WTC11 (cell line): ENCODE results near the gene ZCCHC14.
"Not testable (repeated sequence)": the region's sequence is repeated elsewhere in the genome, so short reads cannot be mapped to it uniquely, and the experiment has no call there.

ENCODE experiments used
- ETV6 ChIP-seq: sonication (generic); formaldehyde crosslinking; IDR thresholded peaks from 2 replicates; pipeline ENCODE4 v1.8.1; 2022; ENCODE audit warnings: mild to moderate bottlenecking, missing genetic modification reagents
- FOXJ3 ChIP-seq: sonication (generic); formaldehyde crosslinking; IDR thresholded peaks from 2 replicates; pipeline ENCODE4 v1.9.0; 2021; ENCODE audit warnings: missing genetic modification reagents, mild to moderate bottlenecking, borderline replicate concordance
- JUN ChIP-seq: sonication (generic); formaldehyde crosslinking; IDR thresholded peaks from 2 replicates; pipeline ENCODE4 v1.8.0; 2023; ENCODE audit warnings: mild to moderate bottlenecking, missing genetic modification reagents
- MXD4 ChIP-seq: fragments of 250-450 bp; sonication (Bioruptor Pico); IDR thresholded peaks from 2 replicates; pipeline ENCODE4 v1.8.0; 2021; ENCODE audit warnings: mild to moderate bottlenecking, moderate library complexity, borderline replicate concordance
- TF ChIP-seq, protein P1 (sequence below): fragments of 200-600 bp; IDR thresholded peaks from 2 replicates; pipeline ENCODE4 v1.8.0; 2022; ENCODE audit warnings: antibody characterized with exemption
- TF ChIP-seq, protein P2 (sequence below): sonication (generic); formaldehyde crosslinking; IDR thresholded peaks from 2 replicates; pipeline ENCODE4 v1.8.0; 2023; ENCODE audit warnings: missing genetic modification reagents
- TF ChIP-seq, protein P3 (sequence below): sonication (generic); formaldehyde crosslinking; IDR thresholded peaks from 2 replicates; pipeline ENCODE4 v1.8.1; 2023; ENCODE audit warnings: mild to moderate bottlenecking, missing genetic modification reagents, borderline replicate concordance
- TF ChIP-seq, protein P4 (sequence below): sonication (generic); formaldehyde crosslinking; IDR thresholded peaks from 2 replicates; pipeline ENCODE4 v1.8.0; 2022; ENCODE audit warnings: mild to moderate bottlenecking, missing genetic modification reagents
- TF ChIP-seq, protein P5 (sequence below): fragments of 250-450 bp; sonication (Bioruptor Pico); IDR thresholded peaks from 2 replicates; pipeline ENCODE4 v1.9.0; 2021; ENCODE audit warnings: mild to moderate bottlenecking
- TF ChIP-seq, protein P6 (sequence below): sonication (generic); formaldehyde crosslinking; IDR thresholded peaks from 2 replicates; pipeline ENCODE4 v1.8.0; 2023; ENCODE audit warnings: mild to moderate bottlenecking, missing genetic modification reagents
- TF ChIP-seq, protein P7 (sequence below): sonication (generic); formaldehyde crosslinking; IDR thresholded peaks from 2 replicates; pipeline ENCODE4 v1.8.0; 2023; ENCODE audit warnings: missing genetic modification reagents, mild to moderate bottlenecking, borderline replicate concordance
- TF ChIP-seq, protein P8 (sequence below): sonication (generic); formaldehyde crosslinking; conservative IDR thresholded peaks from 2 replicates; pipeline ENCODE4 v1.8.1; 2022; ENCODE audit warnings: mild to moderate bottlenecking, missing genetic modification reagents
- TF ChIP-seq, protein P9 (sequence below): fragments of 250-450 bp; sonication (Bioruptor Pico); IDR thresholded peaks from 2 replicates; pipeline ENCODE4 v1.9.0; 2021; ENCODE audit warnings: mild to moderate bottlenecking

DNA sequence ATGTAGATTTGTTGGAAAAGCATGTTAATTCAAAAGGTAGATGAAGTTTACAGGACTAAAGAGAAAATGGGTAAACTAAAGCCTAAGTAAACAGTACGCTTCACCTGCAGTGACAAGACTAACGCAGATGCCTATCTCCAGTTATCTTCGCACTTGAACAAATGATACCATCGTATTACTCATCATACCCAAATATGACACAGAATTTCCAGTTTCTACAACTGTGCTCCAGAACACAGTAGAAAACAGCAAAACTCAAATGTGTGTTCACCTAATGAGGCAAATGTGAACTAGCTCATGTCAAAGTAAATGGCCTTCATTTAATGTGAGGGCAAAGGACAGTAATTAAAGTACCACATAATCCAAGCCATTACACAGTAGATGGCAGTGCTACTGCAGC is 7.0 kb downstream of the ZCCHC14 start:
- TF ChIP-seq, protein P1, sequence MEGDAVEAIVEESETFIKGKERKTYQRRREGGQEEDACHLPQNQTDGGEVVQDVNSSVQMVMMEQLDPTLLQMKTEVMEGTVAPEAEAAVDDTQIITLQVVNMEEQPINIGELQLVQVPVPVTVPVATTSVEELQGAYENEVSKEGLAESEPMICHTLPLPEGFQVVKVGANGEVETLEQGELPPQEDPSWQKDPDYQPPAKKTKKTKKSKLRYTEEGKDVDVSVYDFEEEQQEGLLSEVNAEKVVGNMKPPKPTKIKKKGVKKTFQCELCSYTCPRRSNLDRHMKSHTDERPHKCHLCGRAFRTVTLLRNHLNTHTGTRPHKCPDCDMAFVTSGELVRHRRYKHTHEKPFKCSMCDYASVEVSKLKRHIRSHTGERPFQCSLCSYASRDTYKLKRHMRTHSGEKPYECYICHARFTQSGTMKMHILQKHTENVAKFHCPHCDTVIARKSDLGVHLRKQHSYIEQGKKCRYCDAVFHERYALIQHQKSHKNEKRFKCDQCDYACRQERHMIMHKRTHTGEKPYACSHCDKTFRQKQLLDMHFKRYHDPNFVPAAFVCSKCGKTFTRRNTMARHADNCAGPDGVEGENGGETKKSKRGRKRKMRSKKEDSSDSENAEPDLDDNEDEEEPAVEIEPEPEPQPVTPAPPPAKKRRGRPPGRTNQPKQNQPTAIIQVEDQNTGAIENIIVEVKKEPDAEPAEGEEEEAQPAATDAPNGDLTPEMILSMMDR = not testable (repeated sequence)
- not testable (repeated sequence) for TF ChIP-seq FOXJ3, ETV6, MXD4, JUN (CRISPR knock-in tag)
- TF ChIP-seq, protein P2, sequence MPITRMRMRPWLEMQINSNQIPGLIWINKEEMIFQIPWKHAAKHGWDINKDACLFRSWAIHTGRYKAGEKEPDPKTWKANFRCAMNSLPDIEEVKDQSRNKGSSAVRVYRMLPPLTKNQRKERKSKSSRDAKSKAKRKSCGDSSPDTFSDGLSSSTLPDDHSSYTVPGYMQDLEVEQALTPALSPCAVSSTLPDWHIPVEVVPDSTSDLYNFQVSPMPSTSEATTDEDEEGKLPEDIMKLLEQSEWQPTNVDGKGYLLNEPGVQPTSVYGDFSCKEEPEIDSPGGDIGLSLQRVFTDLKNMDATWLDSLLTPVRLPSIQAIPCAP (CRISPR knock-in tag) = not testable (repeated sequence)
- TF ChIP-seq, protein P3, sequence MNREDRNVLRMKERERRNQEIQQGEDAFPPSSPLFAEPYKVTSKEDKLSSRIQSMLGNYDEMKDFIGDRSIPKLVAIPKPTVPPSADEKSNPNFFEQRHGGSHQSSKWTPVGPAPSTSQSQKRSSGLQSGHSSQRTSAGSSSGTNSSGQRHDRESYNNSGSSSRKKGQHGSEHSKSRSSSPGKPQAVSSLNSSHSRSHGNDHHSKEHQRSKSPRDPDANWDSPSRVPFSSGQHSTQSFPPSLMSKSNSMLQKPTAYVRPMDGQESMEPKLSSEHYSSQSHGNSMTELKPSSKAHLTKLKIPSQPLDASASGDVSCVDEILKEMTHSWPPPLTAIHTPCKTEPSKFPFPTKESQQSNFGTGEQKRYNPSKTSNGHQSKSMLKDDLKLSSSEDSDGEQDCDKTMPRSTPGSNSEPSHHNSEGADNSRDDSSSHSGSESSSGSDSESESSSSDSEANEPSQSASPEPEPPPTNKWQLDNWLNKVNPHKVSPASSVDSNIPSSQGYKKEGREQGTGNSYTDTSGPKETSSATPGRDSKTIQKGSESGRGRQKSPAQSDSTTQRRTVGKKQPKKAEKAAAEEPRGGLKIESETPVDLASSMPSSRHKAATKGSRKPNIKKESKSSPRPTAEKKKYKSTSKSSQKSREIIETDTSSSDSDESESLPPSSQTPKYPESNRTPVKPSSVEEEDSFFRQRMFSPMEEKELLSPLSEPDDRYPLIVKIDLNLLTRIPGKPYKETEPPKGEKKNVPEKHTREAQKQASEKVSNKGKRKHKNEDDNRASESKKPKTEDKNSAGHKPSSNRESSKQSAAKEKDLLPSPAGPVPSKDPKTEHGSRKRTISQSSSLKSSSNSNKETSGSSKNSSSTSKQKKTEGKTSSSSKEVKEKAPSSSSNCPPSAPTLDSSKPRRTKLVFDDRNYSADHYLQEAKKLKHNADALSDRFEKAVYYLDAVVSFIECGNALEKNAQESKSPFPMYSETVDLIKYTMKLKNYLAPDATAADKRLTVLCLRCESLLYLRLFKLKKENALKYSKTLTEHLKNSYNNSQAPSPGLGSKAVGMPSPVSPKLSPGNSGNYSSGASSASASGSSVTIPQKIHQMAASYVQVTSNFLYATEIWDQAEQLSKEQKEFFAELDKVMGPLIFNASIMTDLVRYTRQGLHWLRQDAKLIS (CRISPR knock-in tag) = not testable (repeated sequence)
- TF ChIP-seq, protein P4, sequence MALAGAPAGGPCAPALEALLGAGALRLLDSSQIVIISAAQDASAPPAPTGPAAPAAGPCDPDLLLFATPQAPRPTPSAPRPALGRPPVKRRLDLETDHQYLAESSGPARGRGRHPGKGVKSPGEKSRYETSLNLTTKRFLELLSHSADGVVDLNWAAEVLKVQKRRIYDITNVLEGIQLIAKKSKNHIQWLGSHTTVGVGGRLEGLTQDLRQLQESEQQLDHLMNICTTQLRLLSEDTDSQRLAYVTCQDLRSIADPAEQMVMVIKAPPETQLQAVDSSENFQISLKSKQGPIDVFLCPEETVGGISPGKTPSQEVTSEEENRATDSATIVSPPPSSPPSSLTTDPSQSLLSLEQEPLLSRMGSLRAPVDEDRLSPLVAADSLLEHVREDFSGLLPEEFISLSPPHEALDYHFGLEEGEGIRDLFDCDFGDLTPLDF (CRISPR knock-in tag) = not testable (repeated sequence)
- TF ChIP-seq, protein P5, sequence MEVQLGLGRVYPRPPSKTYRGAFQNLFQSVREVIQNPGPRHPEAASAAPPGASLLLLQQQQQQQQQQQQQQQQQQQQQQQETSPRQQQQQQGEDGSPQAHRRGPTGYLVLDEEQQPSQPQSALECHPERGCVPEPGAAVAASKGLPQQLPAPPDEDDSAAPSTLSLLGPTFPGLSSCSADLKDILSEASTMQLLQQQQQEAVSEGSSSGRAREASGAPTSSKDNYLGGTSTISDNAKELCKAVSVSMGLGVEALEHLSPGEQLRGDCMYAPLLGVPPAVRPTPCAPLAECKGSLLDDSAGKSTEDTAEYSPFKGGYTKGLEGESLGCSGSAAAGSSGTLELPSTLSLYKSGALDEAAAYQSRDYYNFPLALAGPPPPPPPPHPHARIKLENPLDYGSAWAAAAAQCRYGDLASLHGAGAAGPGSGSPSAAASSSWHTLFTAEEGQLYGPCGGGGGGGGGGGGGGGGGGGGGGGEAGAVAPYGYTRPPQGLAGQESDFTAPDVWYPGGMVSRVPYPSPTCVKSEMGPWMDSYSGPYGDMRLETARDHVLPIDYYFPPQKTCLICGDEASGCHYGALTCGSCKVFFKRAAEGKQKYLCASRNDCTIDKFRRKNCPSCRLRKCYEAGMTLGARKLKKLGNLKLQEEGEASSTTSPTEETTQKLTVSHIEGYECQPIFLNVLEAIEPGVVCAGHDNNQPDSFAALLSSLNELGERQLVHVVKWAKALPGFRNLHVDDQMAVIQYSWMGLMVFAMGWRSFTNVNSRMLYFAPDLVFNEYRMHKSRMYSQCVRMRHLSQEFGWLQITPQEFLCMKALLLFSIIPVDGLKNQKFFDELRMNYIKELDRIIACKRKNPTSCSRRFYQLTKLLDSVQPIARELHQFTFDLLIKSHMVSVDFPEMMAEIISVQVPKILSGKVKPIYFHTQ (CRISPR knock-in tag) = not testable (repeated sequence)
- TF ChIP-seq, protein P6, sequence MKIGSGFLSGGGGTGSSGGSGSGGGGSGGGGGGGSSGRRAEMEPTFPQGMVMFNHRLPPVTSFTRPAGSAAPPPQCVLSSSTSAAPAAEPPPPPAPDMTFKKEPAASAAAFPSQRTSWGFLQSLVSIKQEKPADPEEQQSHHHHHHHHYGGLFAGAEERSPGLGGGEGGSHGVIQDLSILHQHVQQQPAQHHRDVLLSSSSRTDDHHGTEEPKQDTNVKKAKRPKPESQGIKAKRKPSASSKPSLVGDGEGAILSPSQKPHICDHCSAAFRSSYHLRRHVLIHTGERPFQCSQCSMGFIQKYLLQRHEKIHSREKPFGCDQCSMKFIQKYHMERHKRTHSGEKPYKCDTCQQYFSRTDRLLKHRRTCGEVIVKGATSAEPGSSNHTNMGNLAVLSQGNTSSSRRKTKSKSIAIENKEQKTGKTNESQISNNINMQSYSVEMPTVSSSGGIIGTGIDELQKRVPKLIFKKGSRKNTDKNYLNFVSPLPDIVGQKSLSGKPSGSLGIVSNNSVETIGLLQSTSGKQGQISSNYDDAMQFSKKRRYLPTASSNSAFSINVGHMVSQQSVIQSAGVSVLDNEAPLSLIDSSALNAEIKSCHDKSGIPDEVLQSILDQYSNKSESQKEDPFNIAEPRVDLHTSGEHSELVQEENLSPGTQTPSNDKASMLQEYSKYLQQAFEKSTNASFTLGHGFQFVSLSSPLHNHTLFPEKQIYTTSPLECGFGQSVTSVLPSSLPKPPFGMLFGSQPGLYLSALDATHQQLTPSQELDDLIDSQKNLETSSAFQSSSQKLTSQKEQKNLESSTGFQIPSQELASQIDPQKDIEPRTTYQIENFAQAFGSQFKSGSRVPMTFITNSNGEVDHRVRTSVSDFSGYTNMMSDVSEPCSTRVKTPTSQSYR = not testable (repeated sequence)
- TF ChIP-seq, protein P7, sequence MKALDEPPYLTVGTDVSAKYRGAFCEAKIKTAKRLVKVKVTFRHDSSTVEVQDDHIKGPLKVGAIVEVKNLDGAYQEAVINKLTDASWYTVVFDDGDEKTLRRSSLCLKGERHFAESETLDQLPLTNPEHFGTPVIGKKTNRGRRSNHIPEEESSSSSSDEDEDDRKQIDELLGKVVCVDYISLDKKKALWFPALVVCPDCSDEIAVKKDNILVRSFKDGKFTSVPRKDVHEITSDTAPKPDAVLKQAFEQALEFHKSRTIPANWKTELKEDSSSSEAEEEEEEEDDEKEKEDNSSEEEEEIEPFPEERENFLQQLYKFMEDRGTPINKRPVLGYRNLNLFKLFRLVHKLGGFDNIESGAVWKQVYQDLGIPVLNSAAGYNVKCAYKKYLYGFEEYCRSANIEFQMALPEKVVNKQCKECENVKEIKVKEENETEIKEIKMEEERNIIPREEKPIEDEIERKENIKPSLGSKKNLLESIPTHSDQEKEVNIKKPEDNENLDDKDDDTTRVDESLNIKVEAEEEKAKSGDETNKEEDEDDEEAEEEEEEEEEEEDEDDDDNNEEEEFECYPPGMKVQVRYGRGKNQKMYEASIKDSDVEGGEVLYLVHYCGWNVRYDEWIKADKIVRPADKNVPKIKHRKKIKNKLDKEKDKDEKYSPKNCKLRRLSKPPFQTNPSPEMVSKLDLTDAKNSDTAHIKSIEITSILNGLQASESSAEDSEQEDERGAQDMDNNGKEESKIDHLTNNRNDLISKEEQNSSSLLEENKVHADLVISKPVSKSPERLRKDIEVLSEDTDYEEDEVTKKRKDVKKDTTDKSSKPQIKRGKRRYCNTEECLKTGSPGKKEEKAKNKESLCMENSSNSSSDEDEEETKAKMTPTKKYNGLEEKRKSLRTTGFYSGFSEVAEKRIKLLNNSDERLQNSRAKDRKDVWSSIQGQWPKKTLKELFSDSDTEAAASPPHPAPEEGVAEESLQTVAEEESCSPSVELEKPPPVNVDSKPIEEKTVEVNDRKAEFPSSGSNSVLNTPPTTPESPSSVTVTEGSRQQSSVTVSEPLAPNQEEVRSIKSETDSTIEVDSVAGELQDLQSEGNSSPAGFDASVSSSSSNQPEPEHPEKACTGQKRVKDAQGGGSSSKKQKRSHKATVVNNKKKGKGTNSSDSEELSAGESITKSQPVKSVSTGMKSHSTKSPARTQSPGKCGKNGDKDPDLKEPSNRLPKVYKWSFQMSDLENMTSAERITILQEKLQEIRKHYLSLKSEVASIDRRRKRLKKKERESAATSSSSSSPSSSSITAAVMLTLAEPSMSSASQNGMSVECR = not testable (repeated sequence)
- TF ChIP-seq, protein P8, sequence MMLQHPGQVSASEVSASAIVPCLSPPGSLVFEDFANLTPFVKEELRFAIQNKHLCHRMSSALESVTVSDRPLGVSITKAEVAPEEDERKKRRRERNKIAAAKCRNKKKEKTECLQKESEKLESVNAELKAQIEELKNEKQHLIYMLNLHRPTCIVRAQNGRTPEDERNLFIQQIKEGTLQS = not testable (repeated sequence)
- TF ChIP-seq, protein P9, sequence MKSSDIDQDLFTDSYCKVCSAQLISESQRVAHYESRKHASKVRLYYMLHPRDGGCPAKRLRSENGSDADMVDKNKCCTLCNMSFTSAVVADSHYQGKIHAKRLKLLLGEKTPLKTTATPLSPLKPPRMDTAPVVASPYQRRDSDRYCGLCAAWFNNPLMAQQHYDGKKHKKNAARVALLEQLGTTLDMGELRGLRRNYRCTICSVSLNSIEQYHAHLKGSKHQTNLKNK (CRISPR knock-in tag) = not testable (repeated sequence)
